Panc1 (cell line): ENCODE data around the gene ABHD8.

Experiments used
- POLR2AphosphoS5 ChIP-seq: IDR thresholded peaks from 2 replicates; pipeline ENCODE4 v1.6.1; 2012; ENCODE audit warnings: mild to moderate bottlenecking, low read depth, low read length, moderate library complexity
- TF ChIP-seq, protein P1 (sequence below): fragments of 450-650 bp; IDR thresholded peaks from 2 replicates; pipeline ENCODE4 v1.5.1; 2017; ENCODE audit warnings: mild to moderate bottlenecking

GRCh38 chr19:17259118-17259780 lies 44.0 kb downstream of the ABHD8 start:
- TF ChIP-seq, protein P1, sequence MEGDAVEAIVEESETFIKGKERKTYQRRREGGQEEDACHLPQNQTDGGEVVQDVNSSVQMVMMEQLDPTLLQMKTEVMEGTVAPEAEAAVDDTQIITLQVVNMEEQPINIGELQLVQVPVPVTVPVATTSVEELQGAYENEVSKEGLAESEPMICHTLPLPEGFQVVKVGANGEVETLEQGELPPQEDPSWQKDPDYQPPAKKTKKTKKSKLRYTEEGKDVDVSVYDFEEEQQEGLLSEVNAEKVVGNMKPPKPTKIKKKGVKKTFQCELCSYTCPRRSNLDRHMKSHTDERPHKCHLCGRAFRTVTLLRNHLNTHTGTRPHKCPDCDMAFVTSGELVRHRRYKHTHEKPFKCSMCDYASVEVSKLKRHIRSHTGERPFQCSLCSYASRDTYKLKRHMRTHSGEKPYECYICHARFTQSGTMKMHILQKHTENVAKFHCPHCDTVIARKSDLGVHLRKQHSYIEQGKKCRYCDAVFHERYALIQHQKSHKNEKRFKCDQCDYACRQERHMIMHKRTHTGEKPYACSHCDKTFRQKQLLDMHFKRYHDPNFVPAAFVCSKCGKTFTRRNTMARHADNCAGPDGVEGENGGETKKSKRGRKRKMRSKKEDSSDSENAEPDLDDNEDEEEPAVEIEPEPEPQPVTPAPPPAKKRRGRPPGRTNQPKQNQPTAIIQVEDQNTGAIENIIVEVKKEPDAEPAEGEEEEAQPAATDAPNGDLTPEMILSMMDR = no peak
- no peak for TF ChIP-seq POLR2AphosphoS5
